Body of pancreas (tissue), 4 donors: ENCODE results near the gene DNAJC3. TPM values are rescaled to one million over a fixed set of nuclear protein-coding genes. Genes with fewer than 3 reads are reported as not detected.
"Not testable (repeated sequence)": the region's sequence is repeated elsewhere in the genome, so short reads cannot be mapped to it uniquely, and the experiment has no call there.

ENCODE experiments used
- ATAC-seq: fragments of 150-250 bp; one replicate; pipeline ENCODE4 v1.9.1; 2016
- DNase-seq, 4 donors: peaks; one replicate each; pipeline ENCODE4 v3.0.0-alpha.2; 2019
- H3K27ac ChIP-seq, 4 donors: fragments of 200-600 bp; sonication (generic); 1 replicate in 3 of 4; 2 replicates in 1 of 4; pipeline versions ENCODE4 v1.5.1 to v1.6.1; 2016 to 2019; ENCODE audit warnings: mild to moderate bottlenecking in 1 of 4, mixed read lengths in 1 of 4, moderate library complexity in 1 of 4
- H3K27me3 ChIP-seq, 2 donors: fragments of 200-600 bp; sonication (generic); one replicate each; pipeline ENCODE4 v1.6.0; 2016; ENCODE audit warnings: mild to moderate bottlenecking in 1 of 2
- H3K36me3 ChIP-seq, 2 donors: fragments of 200-600 bp; sonication (generic); replicated peaks in 1 of 2; 2 replicates each; pipeline ENCODE4 v1.5.1; 2016; ENCODE audit warnings: low read depth in 2 of 2; ENCODE audit not compliant: insufficient read depth in 1 of 2
- H3K4me1 ChIP-seq: fragments of 200-600 bp; sonication (generic); one replicate; pipeline ENCODE4 v1.6.0; 2016
- H3K4me3 ChIP-seq, 2 donors: fragments of 200-600 bp; sonication (generic); 1 replicate in 1 of 2; 2 replicates in 1 of 2; pipeline ENCODE4 v1.5.1; 2016 to 2019
- H3K9me3 ChIP-seq, 3 donors: fragments of 200-600 bp; sonication (generic); 1 replicate in 2 of 3; 2 replicates in 1 of 3; pipeline ENCODE4 v1.5.1; 2016
- CTCF ChIP-seq, 7 experiments: fragments of 450-650 bp in 4 of 7; fragments of 200-600 bp in 3 of 7; sonication (generic) in 3 of 7; IDR thresholded peaks; one replicate each; pipeline ENCODE4 v1.5.1; 2016 to 2019; ENCODE audit warnings: antibody characterized with exemption in 7 of 7
- POLR2A ChIP-seq, 3 donors: fragments of 450-650 bp; IDR thresholded peaks; one replicate each; pipeline ENCODE4 v1.6.1; 2016; ENCODE audit warnings: antibody characterized with exemption in 3 of 3, mild to moderate bottlenecking in 2 of 3
- WGBS, 2 donors: methylation state at CpG; one replicate each; pipeline ENCODE4 v1.1.5; 2017; 5-methylcytosine and 5-hydroxymethylcytosine counted together
- intact Hi-C: fragments of 100-400 bp; cut with DNase I; formaldehyde crosslinking; loops from one replicate; pipeline ENCODE4 v1.15.1; 2023
- total RNA-seq, 2 donors: library from RNA; depleted of rRNA; stranded (reverse); fragments of >200 nt; gene quantifications; one replicate each; pipeline ENCODE4 v1.1.0, GENCODE V29; 2016

DNAJC3 gene
- total RNA-seq, 2 donors from 2014 or later = 40.2 to 52.1 TPM

GRCh38 chr13:95677564-95678266 lies 776 bp downstream of the DNAJC3 start:
- Histone ChIP-seq H3K27ac (peak overlapping the region; percentile 90 to 99 (median 98)), H3K27me3 (no peaks in the 10 kb centered on the region), H3K36me3 (no peaks in the 10 kb centered on the region), H3K4me1 (peaks cover 68% of the 10 kb centered on the region), H3K9me3 (no peaks in the 10 kb centered on the region), H3K4me3 (peak overlapping the region; percentile 76 to 91)
- ATAC-seq = no peak
- TF ChIP-seq POLR2A (IDR thresholded peaks at IDR 0.05) = no peak
- peak in 1 of 7 experiments; percentile 7 for TF ChIP-seq CTCF (IDR thresholded peaks at IDR 0.05)
- 0% methylated on average over 18 to 30 of the region's 30 CpGs for WGBS, 2 donors
- intact Hi-C loops = no loop called here
- peak in 2 of 4 donors; percentile 61 to 62 for DNase-seq

- H3K4me1 ChIP-seq = peaks cover 74% of the 10 kb centered on the region
- WGBS, 2 donors = 23 to 25% methylated on average over 4 of the region's 4 CpGs
- H3K27me3 ChIP-seq = no peaks in the 10 kb centered on the region
- H3K4me3 ChIP-seq = no peak overlapping the region
- H3K27ac ChIP-seq = peak overlapping the region in 2 of 4 donors; percentile 49 to 99
- TF ChIP-seq POLR2A (IDR thresholded peaks at IDR 0.05) = no peak
- no peak for TF ChIP-seq CTCF (IDR thresholded peaks at IDR 0.05)
- no peaks in the 10 kb centered on the region for H3K9me3 ChIP-seq
- ATAC-seq = no peak
- DNase-seq = no peak
- no peaks in the 10 kb centered on the region for H3K36me3 ChIP-seq
- intact Hi-C loops = no loop called here
Observed at GRCh38 chr13:95678967-95679366, 2.0 kb downstream of the DNAJC3 start.

GRCh38 chr13:95679722-95680121 lies 2.8 kb downstream of the DNAJC3 start:
- H3K36me3 ChIP-seq = no peaks in the 10 kb centered on the region
- peak overlapping the region in 1 of 4 donors; percentile 49 for H3K27ac ChIP-seq
- no peak for ATAC-seq
- no peaks in the 10 kb centered on the region for H3K27me3 ChIP-seq
- H3K4me1 ChIP-seq = peaks cover 75% of the 10 kb centered on the region
- 12 to 14% methylated on average over 2 of the region's 2 CpGs for WGBS, 2 donors
- intact Hi-C loops = no loop called here
- DNase-seq = no peak
- no peaks in the 10 kb centered on the region for H3K9me3 ChIP-seq
- TF ChIP-seq CTCF (IDR thresholded peaks at IDR 0.05) = no peak
- TF ChIP-seq POLR2A (IDR thresholded peaks at IDR 0.05) = no peak
- H3K4me3 ChIP-seq = no peak overlapping the region

GRCh38 chr13:95684418-95684817 lies 7.5 kb downstream of the DNAJC3 start:
- no peak for TF ChIP-seq POLR2A (IDR thresholded peaks at IDR 0.05)
- Histone ChIP-seq H3K36me3 (no peaks in the 10 kb centered on the region), H3K27me3 (no peaks in the 10 kb centered on the region), H3K27ac (no peak overlapping the region), H3K4me1 (peaks cover 72% of the 10 kb centered on the region), H3K9me3 (no peaks in the 10 kb centered on the region), H3K4me3 (no peak overlapping the region)
- intact Hi-C loops = no loop called here
- no peak for DNase-seq
- no peak for ATAC-seq
- WGBS, 2 donors = 50 to 55% methylated on average over 2 of the region's 2 CpGs

GRCh38 chr13:95684960-95685359 lies 8.0 kb downstream of the DNAJC3 start:
- intact Hi-C loops, H3K4me3 ChIP-seq, H3K9me3 ChIP-seq, H3K36me3 ChIP-seq, H3K27me3 ChIP-seq, H3K27ac ChIP-seq: not testable (repeated sequence)
- DNase-seq (peak in 2 of 4 donors; percentile 25 to 37), ATAC-seq (peak; percentile 52)
- peaks cover 71% of the 10 kb centered on the region for H3K4me1 ChIP-seq
- 64 to 73% methylated on average over 5 of the region's 5 CpGs for WGBS, 2 donors

GRCh38 chr13:95689582-95689926 lies 12.6 kb downstream of the DNAJC3 start:
- Histone ChIP-seq H3K4me1 (peaks cover 29% of the 10 kb centered on the region), H3K36me3 (no peaks in the 10 kb centered on the region), H3K9me3 (no peaks in the 10 kb centered on the region), H3K27me3 (no peaks in the 10 kb centered on the region), H3K4me3 (no peak overlapping the region), H3K27ac (no peak overlapping the region)
- intact Hi-C loops = no loop called here
- TF ChIP-seq POLR2A (IDR thresholded peaks at IDR 0.05) (no peak), CTCF (IDR thresholded peaks at IDR 0.05) (no peak)
- DNase-seq (no peak), ATAC-seq (no peak)
- WGBS, 2 donors = 85 to 88% methylated on average over 3 of the region's 3 CpGs

GRCh38 chr13:95690986-95691385 lies 14.0 kb downstream of the DNAJC3 start:
- 100% methylated on average over 13 of the region's 28 CpGs; no CpG with 5 or more reads in 1 of the 2 donors for WGBS, 2 donors
- H3K27me3 ChIP-seq, ATAC-seq, H3K4me3 ChIP-seq, H3K9me3 ChIP-seq, intact Hi-C loops, H3K27ac ChIP-seq, DNase-seq, H3K36me3 ChIP-seq: not testable (repeated sequence)
- H3K4me1 ChIP-seq = peaks cover 19% of the 10 kb centered on the region
